ENCODE data around the gene ACTA2.

- no peak for TF ChIP-seq POLR2A (IDR thresholded peaks at IDR 0.05)
- no peak for TF ChIP-seq CTCF (IDR thresholded peaks at IDR 0.05)
Observed at GRCh38 chr10:88920986-88921593, 31.5 kb downstream of the ACTA2 start.
